GM21515 (cell line): Measurements from ENCODE around the gene ZMYND8.
"Not testable (repeated sequence)": the region's sequence is repeated elsewhere in the genome, so short reads cannot be mapped to it uniquely, and the experiment has no call there.

Experiments
- ATAC-seq: cut with Tn5 transposase; IDR thresholded peaks from one replicate; pipeline ENCODE4 v1.9.1; 2021; ENCODE audit not compliant: unreplicated experiment

ZMYND8 gene

GRCh38 chr20:47314647-47315338 lies 41.7 kb downstream of the ZMYND8 start:
- ATAC-seq = no peak

- ATAC-seq = no peak
Measured at GRCh38 chr20:47311967-47312681, 44.4 kb downstream of the ZMYND8 start.

GRCh38 chr20:47311211-47311610 lies 45.3 kb downstream of the ZMYND8 start:
- no peak for ATAC-seq

GRCh38 chr20:47310729-47311128 lies 45.8 kb downstream of the ZMYND8 start:
- ATAC-seq = no peak

- ATAC-seq = no peak
Measured at GRCh38 chr20:47309806-47310426, 46.6 kb downstream of the ZMYND8 start.

GRCh38 chr20:47309394-47309793 lies 47.1 kb downstream of the ZMYND8 start:
- no peak for ATAC-seq

GRCh38 chr20:47307569-47307968 lies 48.9 kb downstream of the ZMYND8 start:
- not testable (repeated sequence) for ATAC-seq

- no peak for ATAC-seq
Measured at GRCh38 chr20:47306755-47307370, 49.6 kb downstream of the ZMYND8 start.

GRCh38 chr20:47306095-47306494 lies 50.4 kb downstream of the ZMYND8 start:
- ATAC-seq = no peak

- ATAC-seq = no peak
Measured at GRCh38 chr20:47305667-47306066, 50.8 kb downstream of the ZMYND8 start.

- no peak for ATAC-seq
Measured at GRCh38 chr20:47304287-47304686, 52.2 kb downstream of the ZMYND8 start.

- ATAC-seq = no peak
Measured at GRCh38 chr20:47303736-47304135, 52.8 kb downstream of the ZMYND8 start.

- ATAC-seq = no peak
Measured at GRCh38 chr20:47300071-47300470, 56.4 kb downstream of the ZMYND8 start.

GRCh38 chr20:47298624-47299023 lies 57.9 kb downstream of the ZMYND8 start:
- ATAC-seq = no peak

GRCh38 chr20:47297746-47298145 lies 58.8 kb downstream of the ZMYND8 start:
- no peak for ATAC-seq

- ATAC-seq = no peak
Measured at GRCh38 chr20:47296950-47297349, 59.5 kb downstream of the ZMYND8 start.

- no peak for ATAC-seq
Measured at GRCh38 chr20:47295921-47296426, 60.5 kb downstream of the ZMYND8 start.

GRCh38 chr20:47295129-47295813 lies 61.2 kb downstream of the ZMYND8 start:
- no peak for ATAC-seq

GRCh38 chr20:47293631-47294030 lies 62.9 kb downstream of the ZMYND8 start:
- no peak for ATAC-seq

GRCh38 chr20:47292581-47292980 lies 63.9 kb downstream of the ZMYND8 start:
- ATAC-seq = no peak
